Kidney epithelial cell (primary cell): ENCODE data around the gene ANAPC10. TPM values are rescaled to one million over a fixed set of nuclear protein-coding genes. Genes with fewer than 3 reads are reported as not detected.

Experiments used
- DNase-seq: peaks from one replicate; pipeline ENCODE4 v3.0.0-alpha.2; 2010; ENCODE audit warnings: low read depth
- H3K27me3 ChIP-seq: 2 replicates; pipeline ENCODE4 v1.6.0; 2011; ENCODE audit warnings: low read length; ENCODE audit not compliant: control insufficient read depth, insufficient read depth
- H3K36me3 ChIP-seq: 2 replicates; pipeline ENCODE4 v1.5.1; 2011; ENCODE audit warnings: low read length; ENCODE audit not compliant: control insufficient read depth, insufficient read depth
- H3K4me3 ChIP-seq: 2 replicates; pipeline ENCODE4 v1.5.1; 2011; ENCODE audit warnings: low read depth, mild to moderate bottlenecking, control low read depth, low read length
- CTCF ChIP-seq: IDR thresholded peaks from 2 replicates; pipeline ENCODE4 v1.5.1; 2011; ENCODE audit warnings: mild to moderate bottlenecking, moderate library complexity, low read length, control low read depth, inconsistent platforms; ENCODE audit not compliant: insufficient read depth, poor library complexity, severe bottlenecking
- total RNA-seq: library from RNA; depleted of rRNA; stranded (reverse); fragments of >200 nt; gene quantifications from 2 replicates; pipeline ENCODE4 v1.2.3, GENCODE V29; 2015

Gene ANAPC10
- total RNA-seq, 1 donor from 2014 or later, result 25.0 TPM

DNA sequence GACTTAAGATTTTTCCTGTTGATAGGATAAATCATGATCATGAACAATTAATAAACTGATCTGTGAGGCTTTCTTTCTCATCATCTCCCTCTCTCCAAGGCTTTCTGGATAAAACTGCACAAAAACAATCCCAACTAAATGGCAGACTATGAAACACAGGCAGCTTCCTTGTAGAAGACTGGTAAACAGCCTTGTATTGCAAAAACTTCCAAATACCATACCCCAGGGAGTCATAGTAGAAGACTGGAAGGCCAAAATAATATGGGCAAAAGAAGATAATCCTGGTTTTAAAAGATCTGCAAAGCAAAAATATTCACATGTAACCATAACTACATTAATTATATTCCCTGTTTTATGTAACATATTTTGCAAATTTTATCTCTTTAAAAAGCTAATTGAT, 113.0 kb downstream of the ANAPC10 start:
- Histone ChIP-seq H3K36me3 (no peaks in the 10 kb centered on the region), H3K4me3 (no peak overlapping the region), H3K27me3 (no peaks in the 10 kb centered on the region)
- DNase-seq, result no peak
- no peak for TF ChIP-seq CTCF

DNA sequence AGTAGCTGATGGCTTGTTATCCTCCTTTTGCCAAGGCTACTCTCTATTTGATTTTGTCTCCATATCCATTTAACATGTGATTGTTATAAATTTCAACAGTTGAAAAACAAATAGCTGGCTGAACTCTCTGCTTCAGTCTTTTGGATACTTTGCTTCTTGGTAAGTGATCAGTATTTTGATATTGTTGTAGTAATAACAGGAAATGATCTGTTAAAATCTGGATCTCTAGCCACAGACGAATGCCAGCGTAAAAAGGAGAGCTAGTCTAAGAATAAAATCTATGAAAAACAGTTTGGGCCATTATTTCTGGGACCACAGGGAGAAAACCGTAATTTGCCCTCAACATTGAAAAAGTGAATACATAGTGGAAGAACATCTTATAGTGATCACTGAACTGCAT, 113.8 kb downstream of the ANAPC10 start:
- H3K27me3 ChIP-seq, result no peaks in the 10 kb centered on the region
- no peak for TF ChIP-seq CTCF
- DNase-seq, result no peak

GRCh38 chr4:144975718-144976117, 122.3 kb downstream of the ANAPC10 start:
- Histone ChIP-seq H3K36me3 (no peaks in the 10 kb centered on the region), H3K27me3 (no peaks in the 10 kb centered on the region), H3K4me3 (no peak overlapping the region)
- no peak for DNase-seq
- no peak for TF ChIP-seq CTCF

More for the DNA sequence above, 113.8 kb downstream of the ANAPC10 start:
- Histone ChIP-seq H3K36me3 (no peaks in the 10 kb centered on the region), H3K4me3 (no peak overlapping the region)

GRCh38 chr4:144970597-144970996, 127.4 kb downstream of the ANAPC10 start:
- Histone ChIP-seq H3K36me3 (no peaks in the 10 kb centered on the region), H3K4me3 (no peak overlapping the region), H3K27me3 (no peaks in the 10 kb centered on the region)
- no peak for DNase-seq
- TF ChIP-seq CTCF, result no peak

DNA sequence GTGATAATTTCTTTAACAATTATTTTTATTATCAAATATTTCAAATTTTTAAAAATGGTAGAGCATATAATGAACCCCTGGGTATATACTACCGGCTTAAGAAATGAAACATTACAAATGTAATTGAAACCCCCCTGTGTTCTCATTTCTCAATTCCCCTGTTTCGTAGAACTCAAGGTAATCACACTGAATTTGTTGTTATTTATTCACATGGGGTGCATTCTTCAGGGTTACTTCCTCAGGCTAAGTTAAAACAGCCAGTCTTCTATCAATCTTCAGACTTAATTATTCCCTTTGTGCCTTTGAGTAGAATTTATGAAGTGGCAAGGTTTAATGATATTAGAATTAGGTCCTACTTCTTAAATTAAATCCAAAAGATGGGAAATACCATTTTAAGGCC, 128.2 kb downstream of the ANAPC10 start:
- DNase-seq, result no peak
- H3K4me3 ChIP-seq, result no peak overlapping the region
- H3K36me3 ChIP-seq, result no peaks in the 10 kb centered on the region
- H3K27me3 ChIP-seq, result no peaks in the 10 kb centered on the region
- no peak for TF ChIP-seq CTCF

DNA sequence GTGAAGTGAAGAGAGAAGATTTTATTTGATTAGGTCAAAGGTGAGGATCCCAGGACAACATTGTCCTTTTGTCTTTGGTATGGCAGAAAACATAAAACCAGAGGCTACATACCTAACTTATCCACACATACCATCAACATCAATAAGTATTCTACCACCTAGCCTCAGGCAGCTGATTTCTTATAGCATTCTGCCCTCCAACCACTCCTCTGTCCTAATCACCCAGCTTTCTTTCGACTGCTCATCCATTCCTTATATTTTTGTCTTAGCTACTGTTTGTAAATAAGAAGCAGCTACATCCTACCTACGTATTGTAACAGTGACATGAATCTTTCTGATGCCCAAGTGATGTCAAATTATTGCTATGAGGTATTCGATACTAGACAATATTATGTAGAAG, 129.4 kb downstream of the ANAPC10 start:
- no peak overlapping the region for H3K4me3 ChIP-seq
- no peak for DNase-seq
- no peak for TF ChIP-seq CTCF
- H3K36me3 ChIP-seq, result no peaks in the 10 kb centered on the region
- no peaks in the 10 kb centered on the region for H3K27me3 ChIP-seq
